Nephron progenitor cell (in vitro differentiated cells): ENCODE data around the gene SCGB3A2.

Experiments used
- DNase-seq: peaks from one replicate; pipeline ENCODE4 v3.0.0; 2021
- H3K27ac Mint-ChIP-seq: 2 replicates; pipeline ENCODE4 v1.8.0; 2021; ENCODE audit warnings: mild to moderate bottlenecking, moderate library complexity, mixed read lengths
- H3K27me3 Mint-ChIP-seq: 2 replicates; pipeline ENCODE4 v1.8.0; 2021; ENCODE audit warnings: mild to moderate bottlenecking, low read depth, mixed read lengths; ENCODE audit not compliant: poor library complexity
- H3K36me3 Mint-ChIP-seq: 2 replicates; pipeline ENCODE4 v1.8.0; 2021; ENCODE audit warnings: low read depth, mixed read lengths
- H3K4me1 Mint-ChIP-seq: 2 replicates; pipeline ENCODE4 v1.8.0; 2021; ENCODE audit warnings: mixed read lengths
- H3K4me3 Mint-ChIP-seq: 2 replicates; pipeline ENCODE4 v1.8.0; 2021; ENCODE audit warnings: mild to moderate bottlenecking, moderate library complexity, mixed read lengths
- H3K9me3 Mint-ChIP-seq: 2 replicates; pipeline ENCODE4 v1.8.0; 2021; ENCODE audit warnings: mild to moderate bottlenecking, moderate library complexity, mixed read lengths
- TF ChIP-seq, protein P1 (sequence below): fragments of 200-600 bp; sonication (generic); IDR thresholded peaks from 2 replicates; pipeline ENCODE4 v1.5.0; 2021; ENCODE audit warnings: antibody characterized with exemption

SCGB3A2 gene

DNA sequence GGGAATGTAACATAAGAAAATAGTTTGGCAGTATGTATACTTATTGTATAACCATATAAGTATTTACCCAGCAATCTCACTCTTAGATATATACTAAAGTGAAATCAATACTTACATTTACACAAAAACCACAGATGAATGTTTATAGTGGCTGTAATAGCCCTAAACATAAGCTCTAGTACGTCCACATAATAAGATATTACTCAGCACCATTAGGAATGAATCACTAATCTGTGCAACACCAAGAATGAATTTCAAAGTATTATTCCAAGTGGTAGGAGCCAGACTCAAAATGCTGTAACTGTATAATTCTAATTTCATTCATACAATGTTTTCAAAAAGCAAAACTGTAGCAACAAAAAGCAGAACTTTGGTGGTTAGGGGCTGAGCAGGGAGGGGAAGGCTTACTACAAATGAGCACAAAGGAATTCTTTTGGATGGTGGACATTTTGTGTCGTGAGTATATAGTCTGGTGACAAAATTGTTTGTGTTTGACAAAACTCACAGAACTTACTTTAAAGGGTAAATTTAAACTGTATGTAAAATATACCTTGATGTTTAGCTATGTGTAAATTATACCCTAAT lies 39.7 kb downstream of the SCGB3A2 start:
- H3K27ac Mint-ChIP-seq = no peak overlapping the region
- DNase-seq = no peak
- H3K4me1 Mint-ChIP-seq = no peaks in the 10 kb centered on the region
- no peaks in the 10 kb centered on the region for H3K36me3 Mint-ChIP-seq
- TF ChIP-seq, protein P1, sequence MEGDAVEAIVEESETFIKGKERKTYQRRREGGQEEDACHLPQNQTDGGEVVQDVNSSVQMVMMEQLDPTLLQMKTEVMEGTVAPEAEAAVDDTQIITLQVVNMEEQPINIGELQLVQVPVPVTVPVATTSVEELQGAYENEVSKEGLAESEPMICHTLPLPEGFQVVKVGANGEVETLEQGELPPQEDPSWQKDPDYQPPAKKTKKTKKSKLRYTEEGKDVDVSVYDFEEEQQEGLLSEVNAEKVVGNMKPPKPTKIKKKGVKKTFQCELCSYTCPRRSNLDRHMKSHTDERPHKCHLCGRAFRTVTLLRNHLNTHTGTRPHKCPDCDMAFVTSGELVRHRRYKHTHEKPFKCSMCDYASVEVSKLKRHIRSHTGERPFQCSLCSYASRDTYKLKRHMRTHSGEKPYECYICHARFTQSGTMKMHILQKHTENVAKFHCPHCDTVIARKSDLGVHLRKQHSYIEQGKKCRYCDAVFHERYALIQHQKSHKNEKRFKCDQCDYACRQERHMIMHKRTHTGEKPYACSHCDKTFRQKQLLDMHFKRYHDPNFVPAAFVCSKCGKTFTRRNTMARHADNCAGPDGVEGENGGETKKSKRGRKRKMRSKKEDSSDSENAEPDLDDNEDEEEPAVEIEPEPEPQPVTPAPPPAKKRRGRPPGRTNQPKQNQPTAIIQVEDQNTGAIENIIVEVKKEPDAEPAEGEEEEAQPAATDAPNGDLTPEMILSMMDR = no peak
- H3K27me3 Mint-ChIP-seq = peaks cover 5% of the 10 kb centered on the region
- no peaks in the 10 kb centered on the region for H3K9me3 Mint-ChIP-seq
- H3K4me3 Mint-ChIP-seq = no peak overlapping the region

GRCh38 chr5:147918899-147919298 lies 40.4 kb downstream of the SCGB3A2 start:
- Mint-ChIP-seq H3K36me3 (no peaks in the 10 kb centered on the region), H3K4me1 (no peaks in the 10 kb centered on the region), H3K9me3 (no peaks in the 10 kb centered on the region), H3K27ac (no peak overlapping the region), H3K4me3 (no peak overlapping the region), H3K27me3 (peaks cover 5% of the 10 kb centered on the region)
- DNase-seq = no peak
- TF ChIP-seq, protein P1 = no peak

DNA sequence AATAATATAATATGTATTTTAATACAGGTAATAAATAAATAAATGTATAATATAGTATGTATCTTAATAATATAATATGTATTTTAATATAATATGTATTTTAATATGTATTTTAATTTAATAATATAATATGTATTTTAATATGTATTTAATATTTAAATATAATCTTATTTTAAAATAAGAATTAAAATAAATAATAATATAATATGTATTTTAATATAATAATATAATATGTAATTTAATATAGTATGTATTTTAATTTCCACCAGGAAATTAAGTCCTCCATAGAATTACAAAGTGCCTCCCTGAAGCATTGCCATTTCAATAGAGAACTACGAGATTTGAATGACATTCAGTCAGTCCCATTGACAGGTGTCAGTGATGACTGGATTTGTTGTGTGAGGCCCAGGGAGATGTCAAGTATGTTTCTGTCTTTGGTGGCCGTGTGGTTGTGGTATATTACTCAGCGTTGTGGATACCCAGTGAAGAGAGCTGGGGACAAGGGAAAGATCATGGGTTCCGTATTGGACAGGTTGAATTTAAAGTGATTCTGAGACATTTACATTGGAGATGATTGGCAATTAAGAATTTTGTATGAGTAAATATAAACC lies 42.0 kb downstream of the SCGB3A2 start:
- Mint-ChIP-seq H3K4me3 (no peak overlapping the region), H3K27me3 (peaks cover 5% of the 10 kb centered on the region), H3K36me3 (no peaks in the 10 kb centered on the region), H3K4me1 (no peaks in the 10 kb centered on the region), H3K9me3 (peaks cover 4% of the 10 kb centered on the region), H3K27ac (no peak overlapping the region)
- TF ChIP-seq, protein P1 = no peak
- DNase-seq = no peak

DNA sequence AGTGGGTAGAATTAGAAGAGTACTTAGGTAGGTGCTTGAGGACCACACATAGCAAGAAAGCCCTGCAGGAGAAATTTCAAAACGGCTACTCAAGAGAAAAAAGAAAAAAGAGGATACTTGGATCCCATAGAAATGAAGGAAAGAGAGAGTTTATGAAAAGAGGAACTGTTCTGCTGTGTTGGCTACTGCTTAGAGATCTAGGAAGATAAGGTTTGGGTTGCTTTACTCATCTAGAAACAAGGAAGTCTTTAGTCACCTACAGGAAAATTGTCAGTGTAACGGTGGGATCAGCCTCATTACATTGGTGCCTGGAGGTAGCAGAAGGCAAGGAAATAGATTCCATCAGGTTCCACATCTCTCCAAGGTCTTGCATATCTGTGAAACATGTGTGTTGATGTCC lies 42.6 kb downstream of the SCGB3A2 start:
- H3K4me3 Mint-ChIP-seq = no peak overlapping the region
- peaks cover 5% of the 10 kb centered on the region for H3K9me3 Mint-ChIP-seq
- TF ChIP-seq, protein P1 = no peak
- H3K27ac Mint-ChIP-seq = no peak overlapping the region
- DNase-seq = no peak
- H3K4me1 Mint-ChIP-seq = no peaks in the 10 kb centered on the region
- no peaks in the 10 kb centered on the region for H3K36me3 Mint-ChIP-seq
- H3K27me3 Mint-ChIP-seq = peaks cover 5% of the 10 kb centered on the region

DNA sequence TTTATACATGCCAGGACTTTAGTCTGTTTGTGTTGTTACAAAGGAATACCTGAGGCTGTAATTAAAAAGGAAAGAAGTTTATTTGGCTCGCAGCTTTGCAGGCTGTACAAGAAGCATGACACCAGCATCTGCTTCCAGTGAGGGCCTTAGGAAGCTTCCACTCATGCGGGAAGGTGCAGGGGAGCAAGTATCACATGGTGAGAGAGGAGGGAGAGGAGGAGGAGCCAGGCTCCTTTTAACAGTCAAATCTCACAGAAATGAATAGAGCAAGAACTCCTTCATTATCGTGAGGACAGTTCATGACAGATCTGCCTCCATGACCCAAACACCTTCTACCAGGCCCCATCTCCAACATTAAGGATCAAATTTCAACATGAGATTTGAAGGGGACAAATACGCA lies 46.5 kb downstream of the SCGB3A2 start:
- peaks cover 8% of the 10 kb centered on the region for H3K9me3 Mint-ChIP-seq
- no peaks in the 10 kb centered on the region for H3K36me3 Mint-ChIP-seq
- TF ChIP-seq, protein P1 = no peak
- no peak overlapping the region for H3K27ac Mint-ChIP-seq
- H3K4me1 Mint-ChIP-seq = no peaks in the 10 kb centered on the region
- no peak for DNase-seq
- H3K4me3 Mint-ChIP-seq = no peak overlapping the region
- H3K27me3 Mint-ChIP-seq = no peaks in the 10 kb centered on the region

DNA sequence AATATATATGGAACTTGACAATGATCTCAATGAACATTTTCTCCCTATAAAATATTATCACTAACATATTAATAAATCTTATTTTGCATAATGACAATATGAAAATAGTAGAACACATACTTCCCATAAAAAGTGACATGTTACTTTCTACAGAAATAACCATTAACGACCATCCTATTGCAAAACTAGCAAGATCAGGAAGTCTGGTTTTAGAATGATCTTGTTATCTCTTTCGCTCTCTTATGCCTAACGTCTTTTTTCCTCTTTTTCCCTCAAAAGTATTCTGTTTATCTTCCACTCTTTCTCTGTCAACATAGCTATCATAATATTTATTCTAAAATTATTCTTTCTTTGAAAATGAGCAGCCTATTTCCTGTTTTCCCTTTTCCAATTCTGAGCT lies 49.4 kb downstream of the SCGB3A2 start:
- H3K27me3 Mint-ChIP-seq = no peaks in the 10 kb centered on the region
- no peak overlapping the region for H3K4me3 Mint-ChIP-seq
- H3K36me3 Mint-ChIP-seq = no peaks in the 10 kb centered on the region
- no peak overlapping the region for H3K27ac Mint-ChIP-seq
- TF ChIP-seq, protein P1 = no peak
- H3K9me3 Mint-ChIP-seq = peaks cover 8% of the 10 kb centered on the region
- DNase-seq = no peak
- no peaks in the 10 kb centered on the region for H3K4me1 Mint-ChIP-seq
